Vagina (tissue), 2 donors: Measurements from ENCODE around the gene DPF1. TPM values are rescaled to one million over a fixed set of nuclear protein-coding genes. Genes with fewer than 3 reads are reported as not detected.

Experiments
- DNase-seq, 2 donors: peaks; one replicate each; pipeline ENCODE4 v3.0.0-alpha.2; 2017; ENCODE audit errors: extremely low spot score in 2 of 2
- H3K27ac ChIP-seq: fragments of 200-600 bp; sonication (generic); one replicate; pipeline ENCODE4 v1.5.1; 2019
- H3K27me3 ChIP-seq: fragments of 200-600 bp; sonication (generic); one replicate; pipeline ENCODE4 v1.5.1; 2019
- H3K36me3 ChIP-seq, 2 donors: fragments of 200-600 bp; sonication (generic); one replicate each; pipeline ENCODE4 v1.5.1; 2017 to 2019
- H3K4me1 ChIP-seq: fragments of 200-600 bp; sonication (generic); one replicate; pipeline ENCODE4 v1.5.1; 2019
- H3K4me3 ChIP-seq, 2 donors: fragments of 200-600 bp; sonication (generic); 1 replicate in 1 of 2; 2 replicates in 1 of 2; pipeline ENCODE4 v1.5.1; 2016 to 2019
- H3K9me3 ChIP-seq: fragments of 200-600 bp; sonication (generic); one replicate; pipeline ENCODE4 v1.5.1; 2019
- POLR2A ChIP-seq, 2 donors: fragments of 450-650 bp; IDR thresholded peaks; one replicate each; pipeline ENCODE4 v1.6.1; 2017; ENCODE audit warnings: antibody characterized with exemption in 2 of 2, mild to moderate bottlenecking in 2 of 2, moderate library complexity in 2 of 2
- POLR2AphosphoS5 ChIP-seq, 2 donors: sonication (generic); formaldehyde crosslinking; IDR thresholded peaks; one replicate each; pipeline ENCODE4 v1.9.0; 2017; ENCODE audit warnings: antibody characterized with exemption in 2 of 2, mild to moderate bottlenecking in 2 of 2, low read depth in 1 of 2; ENCODE audit not compliant: insufficient read depth in 1 of 2
- intact Hi-C: fragments of 100-400 bp; cut with DNase I; formaldehyde crosslinking; loops from one replicate; pipeline ENCODE4 v1.15.1; 2023
- total RNA-seq: library from RNA; depleted of rRNA; stranded (reverse); fragments of >200 nt; gene quantifications from one replicate; pipeline ENCODE4 v1.2.3, GENCODE V29; 2016
- TF ChIP-seq, protein P1 (sequence below), 3 experiments: fragments of 450-650 bp in 2 of 3; fragments of 200-600 bp in 1 of 3; sonication (generic) in 1 of 3; IDR thresholded peaks; one replicate each; pipeline ENCODE4 v1.5.1; 2017 to 2019; ENCODE audit warnings: antibody characterized with exemption in 3 of 3, mild to moderate bottlenecking in 2 of 3, moderate library complexity in 2 of 3

DPF1 gene
- total RNA-seq, 1 donor from 2014 or later, result not detected

- TF ChIP-seq POLR2AphosphoS5 (IDR thresholded peaks at IDR 0.05; ENCODE audit: insufficient read depth in 1 of 2, low read depth in 1 of 2) (no peak), POLR2A (IDR thresholded peaks at IDR 0.05) (no peak)
- TF ChIP-seq, protein P1, sequence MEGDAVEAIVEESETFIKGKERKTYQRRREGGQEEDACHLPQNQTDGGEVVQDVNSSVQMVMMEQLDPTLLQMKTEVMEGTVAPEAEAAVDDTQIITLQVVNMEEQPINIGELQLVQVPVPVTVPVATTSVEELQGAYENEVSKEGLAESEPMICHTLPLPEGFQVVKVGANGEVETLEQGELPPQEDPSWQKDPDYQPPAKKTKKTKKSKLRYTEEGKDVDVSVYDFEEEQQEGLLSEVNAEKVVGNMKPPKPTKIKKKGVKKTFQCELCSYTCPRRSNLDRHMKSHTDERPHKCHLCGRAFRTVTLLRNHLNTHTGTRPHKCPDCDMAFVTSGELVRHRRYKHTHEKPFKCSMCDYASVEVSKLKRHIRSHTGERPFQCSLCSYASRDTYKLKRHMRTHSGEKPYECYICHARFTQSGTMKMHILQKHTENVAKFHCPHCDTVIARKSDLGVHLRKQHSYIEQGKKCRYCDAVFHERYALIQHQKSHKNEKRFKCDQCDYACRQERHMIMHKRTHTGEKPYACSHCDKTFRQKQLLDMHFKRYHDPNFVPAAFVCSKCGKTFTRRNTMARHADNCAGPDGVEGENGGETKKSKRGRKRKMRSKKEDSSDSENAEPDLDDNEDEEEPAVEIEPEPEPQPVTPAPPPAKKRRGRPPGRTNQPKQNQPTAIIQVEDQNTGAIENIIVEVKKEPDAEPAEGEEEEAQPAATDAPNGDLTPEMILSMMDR (IDR thresholded peaks at IDR 0.05), result no peak
- no peaks in the 10 kb centered on the region for H3K27me3 ChIP-seq
- intact Hi-C loops, result no loop called here
Observed at GRCh38 chr19:38216785-38217641, 7.0 kb downstream of the DPF1 start.

GRCh38 chr19:38213911-38214625 lies 10.0 kb downstream of the DPF1 start:
- peaks cover 5% of the 10 kb centered on the region for H3K27me3 ChIP-seq
- no peak overlapping the region for H3K27ac ChIP-seq
- H3K36me3 ChIP-seq, result no peaks in the 10 kb centered on the region
- TF ChIP-seq, protein P1 (IDR thresholded peaks at IDR 0.05), result no peak
- no peak for TF ChIP-seq POLR2AphosphoS5 (IDR thresholded peaks at IDR 0.05; ENCODE audit: insufficient read depth in 1 of 2, low read depth in 1 of 2)
- TF ChIP-seq POLR2A (IDR thresholded peaks at IDR 0.05), result no peak
- H3K4me3 ChIP-seq, result no peak overlapping the region
- H3K9me3 ChIP-seq, result no peaks in the 10 kb centered on the region
- H3K4me1 ChIP-seq, result peaks cover 25% of the 10 kb centered on the region
- DNase-seq, result no peak
- intact Hi-C loops, result no loop called here

More at GRCh38 chr19:38216785-38217641, 7.0 kb downstream of the DPF1 start:
- no peaks in the 10 kb centered on the region for H3K9me3 ChIP-seq
- H3K36me3 ChIP-seq, result no peaks in the 10 kb centered on the region
- H3K4me1 ChIP-seq, result no peaks in the 10 kb centered on the region
- no peak for DNase-seq
- no peak overlapping the region for H3K27ac ChIP-seq
- no peak overlapping the region for H3K4me3 ChIP-seq

DNA sequence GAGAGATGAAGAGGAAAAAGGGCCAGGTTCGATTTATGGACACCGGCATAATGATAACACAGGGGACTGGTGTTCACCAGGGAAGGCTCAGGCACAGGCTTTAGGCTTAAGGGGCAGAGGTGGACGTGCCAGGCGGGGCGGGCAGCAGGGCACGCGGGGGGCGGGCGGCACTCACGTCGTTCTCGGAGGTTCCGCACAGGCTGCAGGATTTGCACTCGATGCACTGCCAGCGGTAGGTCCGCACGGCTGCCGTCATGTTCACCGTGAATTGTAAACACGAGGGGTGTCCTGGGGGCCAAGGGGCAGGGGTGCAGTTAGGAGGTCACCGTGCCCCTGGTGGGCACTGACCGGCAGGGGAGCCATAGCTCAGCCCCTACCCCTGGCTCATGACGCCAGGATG lies 10.6 kb downstream of the DPF1 start:
- Histone ChIP-seq H3K4me1 (peaks cover 29% of the 10 kb centered on the region), H3K27me3 (peaks cover 5% of the 10 kb centered on the region), H3K9me3 (no peaks in the 10 kb centered on the region), H3K27ac (no peak overlapping the region), H3K4me3 (no peak overlapping the region), H3K36me3 (no peaks in the 10 kb centered on the region)
- intact Hi-C loops, result no loop called here
- TF ChIP-seq POLR2A (IDR thresholded peaks at IDR 0.05) (no peak), POLR2AphosphoS5 (IDR thresholded peaks at IDR 0.05; ENCODE audit: insufficient read depth in 1 of 2, low read depth in 1 of 2) (no peak)
- TF ChIP-seq, protein P1 (IDR thresholded peaks at IDR 0.05), result no peak
- DNase-seq, result no peak

GRCh38 chr19:38211766-38212165 lies 12.3 kb downstream of the DPF1 start:
- Histone ChIP-seq H3K9me3 (no peaks in the 10 kb centered on the region), H3K36me3 (peaks cover 0 to under 1% of the 10 kb centered on the region in 2 donors), H3K27ac (no peak overlapping the region), H3K4me1 (peaks cover 29% of the 10 kb centered on the region), H3K27me3 (peaks cover 5% of the 10 kb centered on the region), H3K4me3 (no peak overlapping the region)
- TF ChIP-seq, protein P1 (IDR thresholded peaks at IDR 0.05), result no peak
- TF ChIP-seq POLR2A (IDR thresholded peaks at IDR 0.05) (no peak), POLR2AphosphoS5 (IDR thresholded peaks at IDR 0.05; ENCODE audit: insufficient read depth in 1 of 2, low read depth in 1 of 2) (no peak)
- intact Hi-C loops, result no loop called here
- no peak for DNase-seq
